GM21360 (cell line): ENCODE data around the gene NCBP3.

Experiments
- ATAC-seq: cut with Tn5 transposase; IDR thresholded peaks from one replicate; pipeline ENCODE4 v1.9.1; 2021; ENCODE audit warnings: mild to moderate bottlenecking, moderate library complexity; ENCODE audit not compliant: unreplicated experiment

NCBP3 gene, protein sequence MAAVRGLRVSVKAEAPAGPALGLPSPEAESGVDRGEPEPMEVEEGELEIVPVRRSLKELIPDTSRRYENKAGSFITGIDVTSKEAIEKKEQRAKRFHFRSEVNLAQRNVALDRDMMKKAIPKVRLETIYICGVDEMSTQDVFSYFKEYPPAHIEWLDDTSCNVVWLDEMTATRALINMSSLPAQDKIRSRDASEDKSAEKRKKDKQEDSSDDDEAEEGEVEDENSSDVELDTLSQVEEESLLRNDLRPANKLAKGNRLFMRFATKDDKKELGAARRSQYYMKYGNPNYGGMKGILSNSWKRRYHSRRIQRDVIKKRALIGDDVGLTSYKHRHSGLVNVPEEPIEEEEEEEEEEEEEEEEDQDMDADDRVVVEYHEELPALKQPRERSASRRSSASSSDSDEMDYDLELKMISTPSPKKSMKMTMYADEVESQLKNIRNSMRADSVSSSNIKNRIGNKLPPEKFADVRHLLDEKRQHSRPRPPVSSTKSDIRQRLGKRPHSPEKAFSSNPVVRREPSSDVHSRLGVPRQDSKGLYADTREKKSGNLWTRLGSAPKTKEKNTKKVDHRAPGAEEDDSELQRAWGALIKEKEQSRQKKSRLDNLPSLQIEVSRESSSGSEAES

DNA sequence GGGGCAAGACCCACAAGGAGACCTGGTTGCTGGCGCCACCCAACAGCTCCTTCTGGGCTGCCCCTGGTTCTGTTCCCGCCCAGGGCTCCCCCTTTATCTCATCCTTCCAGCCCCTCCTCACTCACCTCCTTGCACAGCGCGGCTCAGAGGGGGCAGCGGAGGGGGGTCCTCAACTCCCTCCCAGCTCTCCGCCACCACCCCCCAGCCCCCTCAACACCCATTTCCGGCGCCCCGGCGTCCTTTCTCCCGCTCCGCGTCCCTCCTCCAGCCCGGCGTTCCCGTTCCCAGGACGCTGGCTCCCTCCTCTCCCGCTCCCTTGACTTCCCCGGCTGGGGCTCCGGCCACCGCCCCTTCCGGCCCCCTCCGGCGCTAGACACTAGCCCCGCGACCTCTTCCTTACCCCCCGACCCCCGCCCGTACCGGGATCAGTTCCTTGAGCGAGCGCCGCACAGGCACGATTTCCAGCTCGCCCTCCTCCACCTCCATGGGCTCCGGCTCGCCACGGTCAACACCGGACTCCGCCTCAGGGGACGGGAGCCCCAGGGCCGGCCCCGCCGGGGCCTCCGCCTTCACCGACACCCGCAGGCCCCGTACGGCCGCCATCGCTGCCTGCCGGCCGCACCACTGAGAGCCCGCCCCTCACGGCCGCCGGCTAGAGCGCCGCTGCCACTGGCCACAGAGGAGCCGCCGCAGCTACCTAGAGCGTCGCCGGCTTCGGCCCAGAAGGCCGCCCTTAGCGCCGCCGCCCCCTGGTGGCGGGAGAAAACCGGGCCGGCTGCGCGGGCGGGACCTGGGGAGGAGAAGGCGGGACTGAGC lies at the start of gene NCBP3:
TSS of gene NCBP3 (minus strand) at position 626 of the 816 bp plus-strand sequence. CDS start at position 603, 23 bp downstream.
- peak; percentile 95 for ATAC-seq

DNA sequence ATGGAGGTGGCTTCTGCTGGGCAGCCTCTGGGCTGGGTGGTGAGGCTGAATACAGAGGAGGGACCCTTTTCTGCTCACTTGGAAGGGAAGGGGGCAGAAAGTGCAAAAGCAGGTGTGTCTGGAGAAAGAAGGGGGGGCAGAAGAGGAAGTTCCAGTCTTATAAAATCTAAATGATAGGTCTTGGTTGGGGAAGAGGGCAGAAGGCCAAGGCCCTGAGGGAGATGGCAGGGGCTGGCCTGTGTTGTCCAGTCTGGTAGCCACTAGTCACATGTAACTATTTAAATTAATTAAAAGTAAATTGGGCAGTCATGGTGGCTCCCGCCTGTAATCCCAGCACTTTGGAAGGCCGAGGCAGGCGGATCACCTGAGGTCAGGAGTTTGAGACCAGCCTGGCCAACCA lies 49.3 kb upstream of the NCBP3 start:
- ATAC-seq = no peak

DNA sequence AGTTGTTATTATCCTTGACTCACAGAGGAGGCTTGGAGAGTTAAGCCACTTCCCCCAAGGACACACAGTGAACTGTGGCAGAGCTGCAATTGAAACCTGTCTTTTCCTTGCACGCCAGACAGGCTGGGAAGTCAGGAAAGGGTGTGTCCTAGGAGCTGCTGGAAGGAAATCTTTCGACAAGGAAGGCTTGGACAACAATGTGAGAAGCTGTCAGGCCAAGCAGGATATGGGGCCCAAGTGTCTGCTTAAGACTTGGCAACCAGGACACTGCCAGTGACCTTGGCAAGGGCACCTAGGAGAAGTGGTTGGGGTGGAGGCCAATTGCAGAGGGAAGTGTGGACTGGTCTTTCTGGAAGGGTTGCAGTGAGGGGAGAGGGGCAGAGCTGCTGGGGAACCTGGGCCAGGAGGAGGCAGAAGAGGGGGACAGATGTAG lies 48.9 kb upstream of the NCBP3 start:
- no peak for ATAC-seq

DNA sequence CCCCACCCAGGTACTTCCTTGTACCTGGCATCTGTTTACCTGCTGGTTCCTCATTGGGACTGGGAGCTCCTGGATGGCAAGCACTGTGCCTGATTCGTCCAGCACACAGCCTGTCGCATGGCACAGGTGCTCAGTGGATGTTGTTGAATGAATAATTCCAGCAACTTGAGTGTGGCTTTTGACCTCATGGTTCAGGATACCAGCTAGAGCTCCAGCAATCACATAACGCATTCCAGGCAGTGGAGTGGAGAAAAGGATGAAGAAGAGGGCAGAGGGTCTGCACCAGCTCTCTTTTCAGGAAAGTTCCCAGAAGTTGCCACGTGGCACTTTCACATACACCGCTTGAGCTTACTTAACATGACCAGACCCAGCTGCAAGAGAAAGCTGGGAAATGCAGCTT lies 48.1 kb upstream of the NCBP3 start:
- no peak for ATAC-seq

DNA sequence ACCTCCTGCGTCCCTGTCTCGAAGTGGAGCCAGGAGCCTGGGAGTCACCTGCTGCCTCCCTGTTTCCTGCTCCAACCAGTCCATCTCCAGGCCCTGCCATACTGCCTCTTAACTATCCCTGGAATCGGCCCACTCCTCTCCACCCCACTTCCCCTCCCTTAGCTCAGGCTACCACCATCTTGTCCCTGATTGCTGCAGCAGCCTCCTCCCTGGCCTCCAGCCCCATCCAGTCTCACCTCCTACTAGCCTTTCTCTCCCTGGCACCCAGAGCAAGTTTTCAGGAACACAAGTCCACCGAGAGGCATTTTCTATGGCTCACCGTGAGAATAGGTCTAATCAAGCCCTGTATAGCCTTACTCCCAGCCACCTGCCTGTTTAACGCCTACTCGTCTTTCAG lies 47.7 kb upstream of the NCBP3 start:
- ATAC-seq = no peak

DNA sequence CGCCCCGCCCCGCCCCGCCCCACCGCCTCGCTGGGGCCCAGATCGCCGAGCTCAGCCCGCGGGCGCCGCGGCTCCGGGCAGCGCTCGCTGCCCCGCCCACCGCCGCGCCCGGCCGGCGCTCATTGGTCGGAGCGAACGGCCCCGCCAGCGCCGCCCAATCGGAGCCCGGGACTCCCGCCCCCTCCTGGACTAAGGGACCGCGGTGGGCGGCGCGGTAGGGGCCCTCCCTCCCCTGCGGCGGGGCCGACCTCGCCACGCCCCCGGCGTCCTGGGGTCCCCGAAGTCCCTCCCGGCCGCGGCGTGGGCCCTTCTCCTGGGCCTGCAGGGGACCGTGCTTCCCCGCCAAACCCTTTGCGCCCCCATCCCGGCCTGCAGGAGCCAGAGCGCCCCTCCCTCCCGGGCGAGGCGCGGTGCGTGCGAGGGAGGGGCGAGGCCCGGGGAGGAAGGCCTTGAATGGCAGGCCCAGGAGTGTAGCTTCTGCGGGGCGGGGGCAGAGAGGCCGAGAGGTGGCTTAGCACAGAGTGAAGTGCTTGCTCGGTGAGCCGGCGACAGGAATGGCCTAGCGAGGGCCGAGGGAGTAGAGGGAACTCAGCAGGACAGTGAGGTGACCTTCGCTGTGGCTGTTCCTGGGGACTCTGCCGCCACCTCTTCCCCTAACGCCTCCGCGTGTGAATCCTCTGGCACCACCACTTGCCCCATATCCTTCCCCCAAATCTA lies 47.1 kb upstream of the NCBP3 start, which contains the start of gene CAMKK1:
TSS of gene CAMKK1 (minus strand) at position 51 of the 717 bp plus-strand sequence. CDS start 7,366 bp downstream, outside the sequence.
- peak; percentile 75 for ATAC-seq

DNA sequence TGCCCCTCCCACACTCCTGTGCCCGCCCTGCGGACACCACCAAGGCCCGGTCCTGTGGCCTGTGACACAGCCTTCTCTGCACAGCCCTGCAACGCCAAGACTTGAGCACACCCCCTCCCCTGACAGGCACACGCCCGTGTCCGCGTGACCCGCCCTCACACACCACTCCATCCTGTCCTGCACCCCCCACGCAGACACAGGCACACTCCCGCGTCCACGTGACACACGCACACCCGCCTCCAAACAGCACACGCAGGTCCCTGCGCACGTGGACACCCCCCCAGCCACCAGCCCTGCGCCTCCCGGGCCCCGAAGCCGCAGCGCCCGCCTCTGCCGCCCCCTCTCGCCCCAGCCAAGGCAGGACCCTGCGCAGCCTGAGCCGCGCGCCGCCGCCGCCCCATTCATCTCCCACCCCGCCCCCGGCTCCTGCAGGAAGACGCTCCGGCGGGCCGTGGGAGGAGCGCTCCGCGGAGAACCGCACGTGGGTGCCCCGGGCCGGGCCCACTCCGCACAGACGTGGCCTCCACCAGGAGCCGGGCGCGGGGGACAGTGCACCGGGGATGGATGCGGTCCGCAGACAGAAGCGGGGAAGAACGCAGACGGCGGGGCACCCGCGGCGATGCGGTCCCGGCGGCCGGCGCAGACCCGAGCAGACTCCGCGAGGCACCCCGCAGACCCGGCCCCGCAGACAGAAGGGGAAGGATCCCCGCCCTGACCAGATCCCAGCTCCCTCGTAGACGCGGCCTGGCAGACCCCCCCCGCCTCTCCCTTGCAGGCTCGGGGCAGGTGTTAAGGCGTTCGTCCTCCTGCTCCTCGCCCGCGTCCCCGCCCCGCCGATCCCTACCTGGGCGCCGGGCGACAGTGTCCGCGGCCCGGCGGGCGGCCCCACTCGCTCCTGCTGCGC lies 46.3 kb upstream of the NCBP3 start:
- peak; percentile 18 for ATAC-seq

DNA sequence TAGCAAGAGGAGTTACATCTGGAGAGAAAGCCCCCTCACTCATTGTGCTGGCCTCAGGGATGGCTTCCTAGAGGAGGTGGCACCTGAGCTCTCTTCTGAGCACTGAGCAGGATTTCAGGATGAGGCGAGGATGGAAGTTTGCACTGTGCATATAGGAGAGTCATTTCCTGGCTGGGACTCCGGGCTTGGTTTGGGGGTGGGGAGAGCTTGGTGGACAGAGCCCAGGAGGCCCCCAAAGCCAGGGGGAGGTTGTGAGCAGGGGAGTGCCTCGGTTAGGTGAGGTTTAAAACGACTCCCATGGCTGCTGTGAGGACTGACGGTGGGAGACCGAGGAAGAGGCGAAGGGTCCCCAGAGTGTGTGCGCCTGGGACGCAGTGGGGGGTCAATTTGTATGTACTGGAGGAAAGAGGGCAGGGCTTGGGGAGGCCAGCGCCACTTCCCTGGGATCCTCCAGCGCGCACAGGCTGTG lies 45.6 kb upstream of the NCBP3 start:
- ATAC-seq = no peak

DNA sequence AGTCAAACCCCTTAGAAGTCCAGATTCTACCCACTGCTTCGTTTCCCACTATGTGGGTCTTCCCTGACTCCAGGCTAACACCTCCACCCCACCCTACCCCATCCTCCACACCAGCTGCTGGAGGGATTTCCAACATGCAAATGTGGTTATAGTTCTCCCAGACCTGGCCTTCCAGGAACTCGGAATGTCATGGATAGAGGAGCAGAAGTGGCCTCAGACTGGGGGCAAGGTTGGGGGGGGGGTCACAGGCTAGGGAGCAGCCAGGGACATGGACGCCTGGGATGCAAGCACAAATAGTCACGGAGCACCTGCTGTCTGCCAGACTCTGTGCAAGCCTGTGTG lies 44.8 kb upstream of the NCBP3 start:
- no peak for ATAC-seq

DNA sequence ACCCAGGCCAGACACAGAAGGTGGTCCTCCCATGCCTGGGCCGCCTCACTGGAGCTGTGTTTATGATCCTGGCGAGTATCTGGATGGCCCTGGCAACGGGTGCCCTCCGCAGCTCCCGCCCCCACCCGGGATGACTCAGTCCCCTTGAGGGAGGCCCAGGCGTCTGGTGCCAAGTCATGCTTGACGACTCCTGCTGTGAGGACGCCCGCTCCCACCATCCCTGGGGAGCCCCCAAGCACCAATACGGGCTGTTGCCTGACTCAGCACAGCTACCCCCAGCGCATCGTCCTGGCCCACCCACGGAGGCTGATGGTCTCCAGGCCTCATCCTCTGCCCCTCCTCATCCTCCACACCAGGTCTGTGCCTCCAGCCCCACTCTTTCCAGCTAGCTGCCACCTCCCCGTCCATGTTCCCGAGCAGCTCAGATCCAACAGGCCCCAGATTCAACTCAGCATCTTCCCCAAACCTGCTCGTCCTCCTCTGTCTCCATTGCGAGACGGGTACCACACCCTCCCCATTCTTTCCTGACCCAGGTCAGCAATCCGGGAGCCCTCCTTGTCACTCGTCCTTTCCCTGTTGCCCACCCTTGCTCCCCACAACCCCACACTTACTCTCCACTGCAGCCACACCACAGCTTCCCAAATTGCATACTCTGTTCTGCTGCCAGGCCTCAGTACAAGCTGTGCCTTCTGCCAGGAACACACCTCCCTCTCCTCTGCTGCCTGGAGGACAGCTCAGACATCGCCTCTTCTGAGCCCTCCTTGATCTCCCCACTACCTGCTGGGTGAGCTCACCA lies 44.2 kb upstream of the NCBP3 start:
- no peak for ATAC-seq

DNA sequence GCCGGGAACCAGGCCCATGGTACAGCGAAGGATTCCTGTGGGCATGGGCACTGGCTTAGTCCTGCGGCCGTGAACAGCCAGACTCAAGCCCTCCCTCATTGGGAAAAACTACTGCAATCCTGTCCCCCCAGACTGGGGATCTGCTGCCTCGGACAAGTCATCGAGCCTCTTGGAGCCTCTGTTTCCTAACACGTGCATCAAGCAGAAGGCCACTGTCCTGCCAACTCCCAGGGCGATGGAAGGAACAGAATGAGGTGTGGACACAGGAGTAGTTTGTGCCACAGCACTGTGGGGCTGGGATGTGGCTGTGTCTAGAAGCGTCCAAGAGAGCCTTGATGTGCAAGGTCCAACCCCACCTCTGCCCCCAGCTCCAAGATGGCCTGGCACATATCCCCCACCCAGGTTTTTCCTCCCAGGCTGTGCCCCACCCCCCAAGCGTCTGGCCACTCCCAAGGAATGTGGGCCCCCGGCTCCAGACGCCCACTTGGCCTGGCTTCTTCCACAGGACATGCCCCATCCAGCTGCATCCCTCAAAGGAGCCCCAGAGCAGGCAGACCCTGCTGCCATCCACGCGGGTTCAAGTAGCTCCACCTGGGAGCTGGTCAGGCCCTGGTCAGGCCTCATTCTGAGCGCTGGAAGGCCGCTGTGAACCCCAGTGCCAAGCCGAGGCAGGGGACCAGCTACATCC lies 43.4 kb upstream of the NCBP3 start:
- no peak for ATAC-seq

DNA sequence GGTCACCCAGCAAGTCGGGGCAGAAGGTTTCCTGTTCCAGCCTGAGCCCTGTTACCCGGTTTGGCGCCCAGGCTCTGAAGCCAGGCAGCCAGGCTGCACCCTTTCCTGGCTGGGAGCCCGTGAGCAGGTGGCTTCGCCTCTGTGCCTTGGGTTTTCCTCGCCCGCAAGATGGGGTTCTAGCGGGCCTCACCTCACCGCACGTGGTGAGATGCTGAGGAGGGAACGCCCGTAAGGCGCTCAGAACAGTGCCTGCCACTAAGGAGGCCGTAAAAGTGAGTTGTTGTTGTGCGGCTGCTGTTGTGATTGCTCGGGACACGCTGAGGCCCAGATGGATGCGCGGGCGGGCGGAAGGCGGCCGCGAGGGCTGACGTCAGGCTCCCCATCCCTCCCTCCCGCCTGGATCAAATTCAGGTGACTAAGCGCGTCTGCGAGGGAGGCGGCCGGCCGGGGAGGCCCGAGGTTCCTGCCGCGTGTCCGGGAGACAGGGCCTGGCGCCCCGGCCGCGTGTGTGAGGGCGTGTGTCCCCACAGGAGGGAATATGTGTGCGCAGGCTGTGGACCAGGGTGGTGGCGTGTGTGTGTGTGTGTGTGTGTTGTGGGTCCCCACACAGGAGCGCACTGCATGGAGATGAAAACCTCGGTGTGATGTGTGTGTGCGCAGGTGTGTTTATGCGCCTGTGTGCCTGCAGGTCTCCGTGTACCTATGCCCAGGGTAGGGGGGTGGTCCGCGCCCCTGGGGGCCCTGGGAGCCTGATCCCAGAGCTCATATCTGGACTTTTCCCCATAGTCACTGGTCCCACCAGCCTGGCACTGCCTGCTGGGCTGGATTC lies 42.5 kb upstream of the NCBP3 start:
- ATAC-seq = no peak

DNA sequence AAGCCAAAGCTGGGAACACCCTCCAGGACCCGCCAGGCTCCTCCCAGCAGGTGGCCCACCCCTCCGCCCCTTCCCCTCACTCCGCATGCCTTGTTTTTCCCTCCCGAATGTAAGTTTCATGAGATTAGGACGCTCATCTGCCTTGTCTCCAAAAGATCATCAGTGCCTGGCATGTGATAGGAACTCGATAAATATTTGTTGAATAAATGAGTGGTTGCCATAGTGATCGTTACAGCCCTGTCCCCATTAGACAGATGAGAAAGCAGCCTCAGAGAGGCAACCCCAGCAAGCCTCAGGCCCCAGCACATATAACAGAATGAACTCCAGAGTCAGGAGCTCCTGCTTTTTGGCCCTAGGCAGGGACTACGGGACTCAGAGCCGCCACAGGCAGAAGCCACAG lies 41.8 kb upstream of the NCBP3 start:
- no peak for ATAC-seq

DNA sequence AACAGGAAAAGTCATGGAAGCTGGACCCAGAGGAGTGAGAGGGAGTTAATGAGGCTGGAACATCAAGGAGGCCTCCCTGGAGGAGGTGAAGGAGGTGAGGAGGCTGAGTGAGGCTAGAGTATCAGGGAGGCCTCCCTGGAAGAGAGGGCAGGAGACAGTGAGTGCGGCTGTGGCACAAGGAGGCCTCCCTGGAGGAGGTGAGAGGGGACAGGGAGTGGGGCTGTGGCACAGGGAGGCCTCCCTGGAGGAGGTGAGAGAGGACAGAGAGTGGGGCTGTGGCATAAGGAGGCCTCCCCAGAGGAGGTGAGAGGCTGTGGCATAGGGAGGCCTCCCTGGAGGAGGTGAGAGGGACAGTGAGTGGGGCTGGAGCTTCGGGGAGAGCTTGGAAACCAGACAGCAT lies 41.3 kb upstream of the NCBP3 start:
- no peak for ATAC-seq

DNA sequence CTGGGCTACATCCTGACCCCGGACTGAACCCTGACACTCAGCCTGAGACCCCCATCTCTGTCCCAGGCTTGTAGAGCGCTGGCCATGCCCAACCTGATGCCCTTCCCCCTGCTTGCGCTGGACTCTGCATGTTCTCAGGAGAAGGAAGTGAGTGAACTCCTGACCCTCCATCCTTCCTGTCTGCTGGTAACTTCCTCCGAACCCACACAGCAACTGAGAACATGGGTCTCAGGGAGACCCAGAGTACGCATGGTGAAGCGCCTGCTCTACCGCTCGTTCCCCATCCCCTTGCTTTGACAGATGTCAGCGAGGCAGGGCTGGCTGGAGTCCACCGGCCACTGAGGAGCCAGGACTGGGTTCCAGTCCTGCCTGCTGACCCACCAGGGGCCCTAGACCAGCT lies 40.7 kb upstream of the NCBP3 start:
- no peak for ATAC-seq

DNA sequence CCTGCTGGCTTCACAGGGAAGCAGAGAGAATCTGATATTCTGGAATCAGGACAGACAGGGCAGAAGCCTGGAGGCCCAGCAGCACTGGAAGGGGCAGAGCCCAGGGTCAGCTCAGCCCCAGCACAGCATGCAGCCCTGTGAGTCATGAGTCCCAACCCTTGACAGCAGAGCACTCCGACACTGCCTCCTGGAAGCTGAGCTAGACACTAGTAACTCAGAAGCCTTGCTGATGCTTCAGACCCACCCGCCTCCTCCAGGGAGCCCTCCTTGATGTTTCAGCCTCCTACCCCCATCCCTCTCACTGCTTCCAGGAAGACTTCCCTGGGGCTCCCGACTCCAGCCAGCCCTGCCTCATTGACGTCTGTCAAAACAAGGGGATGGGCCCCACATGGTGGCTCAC lies 39.9 kb upstream of the NCBP3 start:
- no peak for ATAC-seq

DNA sequence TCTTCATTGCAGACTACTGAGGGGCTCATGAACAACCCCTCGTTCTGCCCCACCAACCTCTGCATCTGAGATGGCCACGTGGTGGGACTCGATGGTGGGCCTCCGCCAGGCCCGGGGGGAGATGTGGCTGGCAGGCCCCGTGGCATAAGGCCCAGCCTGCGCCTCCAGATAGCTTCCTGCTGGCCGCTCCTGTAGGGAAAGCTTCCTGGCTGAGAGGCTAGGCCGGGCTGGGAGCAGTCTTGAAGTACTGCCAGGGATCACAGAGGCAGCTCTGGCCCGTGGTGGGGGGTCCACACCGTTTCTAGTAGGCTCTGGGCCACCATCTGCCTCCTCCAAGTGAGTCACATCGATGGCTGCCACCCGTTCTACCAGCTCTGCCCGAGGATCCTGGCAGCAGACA lies 39.2 kb upstream of the NCBP3 start:
- no peak for ATAC-seq

DNA sequence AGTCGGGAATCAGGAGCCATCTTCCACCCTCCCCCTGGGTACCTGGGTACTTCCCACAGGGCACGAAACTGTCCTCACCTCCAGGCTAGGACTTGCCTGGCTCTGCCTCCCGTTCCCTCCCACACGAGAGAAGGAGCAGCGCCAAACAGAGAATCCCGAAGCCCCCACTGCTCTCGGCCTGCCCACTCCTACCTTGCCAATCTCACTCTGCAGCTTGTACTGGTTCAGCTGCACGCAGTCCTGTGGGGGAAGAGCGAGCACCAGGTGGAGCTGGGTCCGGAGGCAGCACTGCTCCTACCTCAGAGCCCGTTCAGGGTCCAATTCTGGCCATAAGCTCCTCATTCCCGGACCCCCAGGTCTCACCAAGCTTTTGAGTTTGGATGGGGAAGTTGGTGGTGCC lies 38.1 kb upstream of the NCBP3 start:
- ATAC-seq = no peak
